Pulmonary artery endothelial cell (primary cell): ENCODE measurements around the gene MRPL47. TPM values are rescaled to one million over a fixed set of nuclear protein-coding genes. Genes with fewer than 3 reads are reported as not detected.
A peak's percentile ranks its signal among the peaks of the same experiment; 100 is the strongest.
"Not testable (repeated sequence)": the region's sequence is repeated elsewhere in the genome, so short reads cannot be mapped to it uniquely, and the experiment has no call there.

Source experiments
- DNase-seq: peaks from one replicate; pipeline ENCODE4 v3.0.0-alpha.2; 2011; ENCODE audit warnings: low read depth, low spot score
- total RNA-seq: library from RNA; depleted of rRNA; stranded (reverse); fragments of >200 nt; gene quantifications from 2 replicates; pipeline ENCODE4 v1.2.3, GENCODE V29; 2014

The MRPL47 gene
- total RNA-seq: 31.5 and 37.2 TPM in 2 replicates

DNA sequence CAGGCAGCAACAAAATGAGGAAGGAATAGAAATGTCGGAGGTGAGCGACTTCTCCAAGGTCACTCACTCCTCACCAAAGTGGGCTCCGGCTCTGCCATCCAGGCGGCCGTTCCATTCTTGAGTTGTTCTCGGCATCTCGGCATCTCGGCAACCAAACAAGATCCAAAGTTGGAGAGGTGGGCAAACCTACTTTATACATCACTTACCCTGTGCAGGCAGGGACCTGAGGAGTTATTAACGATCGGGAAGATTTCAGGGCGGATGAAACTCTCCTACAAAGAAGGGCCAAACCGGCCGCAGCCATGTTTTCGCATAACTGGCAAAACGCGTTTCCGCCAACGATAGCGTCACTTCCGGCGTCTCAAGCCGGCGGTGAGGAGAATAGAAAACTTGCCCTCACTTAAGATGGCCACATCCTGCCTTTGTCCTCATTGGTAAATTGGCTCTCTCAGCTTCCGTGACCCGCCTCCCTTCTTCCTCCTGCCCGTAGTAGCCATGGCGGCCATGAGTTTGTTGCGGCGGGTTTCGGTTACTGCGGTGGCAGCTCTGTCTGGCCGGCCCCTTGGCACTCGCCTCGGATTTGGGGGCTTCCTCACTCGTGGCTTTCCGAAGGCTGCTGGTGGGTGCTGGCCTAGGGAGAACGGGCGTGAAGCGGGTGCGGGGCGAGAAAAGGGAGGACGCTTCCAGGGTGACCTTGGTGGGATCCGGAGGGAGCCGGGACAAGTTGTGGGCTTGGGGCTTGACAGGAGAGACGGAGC lies at the start of gene MRPL47, which contains the start of gene NDUFB5:
Gene MRPL47 (minus strand): TSS at position 318 of the 758 bp plus-strand sequence. CDS start 14 bp downstream, at position 304.
Gene NDUFB5 (plus strand): TSS at position 474 of the 758 bp plus-strand sequence. CDS start 22 bp downstream, at position 496.
- DNase-seq: peak; percentile 95

GRCh38 chr3:179653096-179653797 lies 48.8 kb upstream of the MRPL47 start:
- peak; percentile 39 for DNase-seq

DNA sequence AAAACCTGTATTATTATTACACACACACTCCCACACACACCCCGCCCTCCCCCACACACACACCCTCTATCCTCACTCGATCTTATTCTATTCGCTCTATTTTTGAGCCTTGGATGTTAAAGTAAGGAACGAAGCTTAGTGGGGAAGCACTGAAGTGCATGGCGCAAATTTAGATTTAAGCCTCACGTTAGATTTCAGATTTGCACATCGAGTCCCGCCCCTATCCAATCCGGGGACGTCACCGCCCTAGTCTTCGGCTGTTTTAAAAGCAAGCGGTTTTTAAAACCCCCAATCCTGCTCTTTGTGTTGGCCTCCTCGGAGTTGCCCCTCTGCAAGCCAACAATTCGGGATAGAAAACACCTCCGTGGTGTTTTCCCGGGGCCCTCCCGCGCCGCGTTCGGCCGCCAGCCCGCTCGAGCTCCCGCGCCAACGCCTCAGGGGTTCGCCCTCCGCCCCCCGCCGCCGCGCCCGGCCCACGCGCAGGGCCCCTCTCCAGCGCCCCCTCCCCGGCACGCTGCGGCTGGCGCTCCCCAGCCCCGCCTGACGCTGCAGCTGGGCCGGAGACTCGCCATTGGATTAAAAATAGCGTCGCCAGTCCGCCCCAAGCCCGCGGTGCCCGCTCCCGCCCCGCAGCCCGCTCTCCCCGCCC lies 48.1 kb upstream of the MRPL47 start, which contains the start of gene USP13:
Gene USP13 (plus strand): TSS at position 594 of the 649 bp plus-strand sequence. CDS start 186 bp downstream, outside the sequence.
- peak; percentile 56 for DNase-seq

DNA sequence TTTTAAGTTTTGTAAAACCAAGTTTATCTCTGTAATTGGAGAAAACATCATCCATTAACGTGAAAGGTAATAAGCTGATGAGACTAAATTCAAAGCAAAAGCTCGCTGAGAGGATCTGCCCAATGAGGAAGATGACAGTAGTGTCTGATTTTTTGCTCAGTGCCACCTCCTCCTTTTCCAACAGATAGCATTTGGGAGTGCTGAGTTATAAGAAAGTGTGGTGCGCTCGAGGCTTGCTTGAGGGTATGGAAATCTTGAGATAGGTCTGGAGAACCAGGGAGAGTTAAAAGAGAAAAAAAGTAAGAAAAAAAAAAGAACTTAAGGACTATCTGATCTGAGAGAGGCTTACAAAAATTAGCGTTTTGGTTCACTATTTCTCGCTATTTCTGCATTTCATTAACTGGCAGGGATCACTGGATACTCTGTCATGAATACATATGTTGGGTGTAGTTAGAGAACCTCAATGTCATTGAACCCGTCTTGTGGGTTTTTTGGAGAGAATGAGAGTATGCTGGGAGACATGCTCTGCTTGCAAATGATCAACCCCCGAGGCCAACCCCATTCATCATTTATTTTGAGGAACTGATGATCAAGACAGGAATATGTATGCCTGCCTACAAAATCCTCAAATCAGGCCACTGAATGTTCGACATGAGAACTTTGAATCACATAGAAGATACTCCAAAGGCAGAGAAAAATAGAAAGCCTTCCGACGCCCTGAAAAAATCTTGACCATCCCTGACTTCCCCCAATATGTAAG lies 47.4 kb upstream of the MRPL47 start:
- no peak for DNase-seq

- DNase-seq: no peak
Measured at GRCh38 chr3:179646177-179646576, 41.7 kb upstream of the MRPL47 start.

- DNase-seq: not testable (repeated sequence)
Measured at GRCh38 chr3:179643837-179644236, 39.4 kb upstream of the MRPL47 start.

DNA sequence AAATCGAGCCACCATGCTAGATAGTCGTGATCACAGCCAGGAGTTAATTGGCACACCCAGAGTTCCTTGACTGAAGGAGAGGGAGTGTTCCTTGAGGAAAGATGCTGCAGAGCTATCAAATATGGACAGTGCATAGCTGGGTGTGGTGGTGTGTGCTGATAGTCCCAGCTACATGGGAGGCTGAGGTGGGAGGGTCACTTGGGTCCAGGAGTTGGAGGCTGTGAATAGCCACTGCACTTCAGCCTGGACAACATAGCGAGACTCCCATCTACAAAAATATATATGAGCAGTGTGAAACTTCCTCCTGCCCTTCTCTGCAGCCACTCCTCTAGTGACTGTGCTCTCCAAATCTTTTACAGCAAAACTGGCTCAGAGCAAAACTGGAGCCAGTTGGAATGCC lies 38.4 kb upstream of the MRPL47 start:
- DNase-seq: no peak

GRCh38 chr3:179640469-179640868 lies 36.0 kb upstream of the MRPL47 start:
- DNase-seq: no peak

DNA sequence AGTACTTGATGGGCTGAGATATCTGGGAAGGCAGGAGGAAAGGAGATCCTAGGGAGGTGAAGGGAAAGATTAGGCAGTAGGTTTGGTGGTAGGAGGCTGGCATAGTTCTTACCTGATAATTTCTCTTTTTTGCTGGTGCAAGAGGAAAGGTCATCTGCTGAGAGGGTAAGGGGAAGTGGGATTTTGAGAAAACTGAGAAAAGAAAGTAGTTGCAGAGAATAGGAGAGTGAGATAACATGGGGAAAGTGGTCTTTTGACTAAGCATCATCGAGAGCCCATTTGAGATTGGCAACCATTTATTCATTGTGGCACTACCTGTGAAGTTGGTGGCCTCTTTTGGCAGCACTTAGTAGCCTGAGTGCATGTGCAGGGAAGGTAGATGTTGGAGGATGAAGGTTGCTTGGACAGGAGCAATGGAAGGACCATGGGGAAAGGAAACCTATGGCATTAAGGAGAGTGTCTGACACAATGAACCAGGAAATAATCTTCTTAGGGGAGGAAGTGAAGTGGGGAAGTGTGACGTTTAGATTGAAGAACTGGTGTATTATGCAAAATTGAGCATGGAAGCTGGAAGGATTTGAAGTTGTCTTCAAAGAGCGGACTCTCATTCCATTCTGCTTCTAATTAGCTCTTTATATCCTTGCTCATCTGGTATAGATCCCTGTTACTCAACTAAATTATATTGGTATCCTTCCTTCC lies 26.5 kb upstream of the MRPL47 start:
- no peak for DNase-seq

DNA sequence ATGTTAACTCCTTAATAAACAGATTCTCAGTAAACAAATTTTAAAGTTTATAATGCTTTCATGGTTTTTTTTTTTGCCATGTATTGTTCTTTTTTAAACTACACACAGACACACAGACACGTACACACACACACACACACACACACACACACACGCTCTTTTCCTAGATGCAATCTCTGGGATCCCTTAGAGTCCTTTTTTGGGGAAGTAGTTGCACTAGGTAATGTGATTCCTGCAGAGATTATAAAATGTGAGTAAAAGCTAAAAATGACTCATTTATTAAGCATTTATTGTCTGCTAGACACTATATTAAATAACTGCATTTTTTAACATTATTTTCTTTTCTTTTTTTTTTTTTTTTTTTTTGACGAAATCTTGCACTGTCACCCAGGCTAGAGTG lies 20.0 kb upstream of the MRPL47 start:
- DNase-seq: no peak

DNA sequence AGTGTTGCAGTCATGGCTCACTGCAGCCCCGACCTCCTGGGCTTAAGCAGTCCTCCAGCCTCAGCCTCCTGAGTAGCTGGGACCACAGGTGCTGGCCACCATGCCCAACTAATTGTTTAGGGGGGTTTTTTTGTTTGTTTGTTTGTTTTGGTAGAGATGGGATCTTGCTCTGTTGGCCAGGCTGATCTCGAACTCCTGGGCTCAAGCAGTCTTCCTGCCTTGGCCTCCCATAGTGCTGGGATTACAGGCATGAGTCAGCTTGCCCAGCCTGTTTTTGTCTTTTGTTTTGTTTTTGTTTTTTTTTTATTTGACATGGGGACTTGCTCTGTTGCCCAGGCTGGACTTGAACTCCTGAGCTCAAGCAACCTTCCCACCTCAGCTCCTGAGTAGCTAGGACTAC lies 17.6 kb upstream of the MRPL47 start:
- DNase-seq: no peak

DNA sequence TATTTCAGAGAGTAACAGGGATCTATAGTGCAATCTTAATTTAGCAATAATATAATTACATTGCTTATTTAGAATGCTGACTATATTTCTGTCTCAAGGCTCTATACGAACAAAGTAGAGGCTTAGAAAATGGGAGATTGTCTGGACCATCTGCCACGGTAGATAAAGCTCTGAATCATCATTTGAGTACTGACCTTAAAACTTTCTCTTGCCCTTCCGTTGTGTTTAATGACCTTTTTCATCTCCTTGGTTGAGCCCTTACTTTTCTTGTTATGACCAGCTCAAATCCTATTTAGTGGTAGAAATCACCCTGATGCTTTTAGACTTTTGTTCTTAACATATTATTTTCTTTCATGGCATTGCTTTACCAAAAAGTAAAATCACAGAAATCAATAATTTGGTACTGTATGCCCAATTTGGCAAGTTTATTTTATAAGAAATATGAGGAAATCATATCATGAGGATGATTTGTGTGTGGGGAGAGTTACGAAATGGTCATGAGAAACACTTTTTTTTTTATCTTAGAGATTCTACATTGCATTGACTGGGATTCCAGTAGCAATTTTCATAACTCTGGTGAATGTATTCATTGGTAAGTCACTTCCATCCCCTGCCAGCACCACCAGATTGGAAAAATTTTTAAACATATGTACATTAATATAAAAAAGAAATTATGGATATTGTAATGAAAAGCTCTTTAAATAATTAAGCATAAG lies 11.2 kb upstream of the MRPL47 start:
- peak; percentile 50 for DNase-seq

DNA sequence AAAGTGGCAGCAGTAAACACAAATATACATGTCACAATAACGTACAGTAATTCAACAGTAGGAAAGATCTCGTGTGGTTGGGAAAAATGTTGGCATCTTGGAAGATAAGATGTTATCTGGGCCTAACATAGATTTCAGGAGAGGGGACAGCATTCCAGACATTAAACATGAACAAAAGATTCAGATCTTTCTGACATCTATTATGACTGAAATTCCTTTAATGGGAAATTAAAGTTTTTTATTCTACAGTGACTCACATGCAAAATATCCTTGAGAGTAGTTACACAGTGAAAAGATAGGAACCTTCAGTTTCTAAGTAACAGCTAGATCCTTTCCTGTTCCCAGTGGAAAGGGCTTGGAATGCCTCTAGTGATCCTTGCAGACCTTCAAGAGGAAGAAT lies 9.4 kb upstream of the MRPL47 start:
- peak; percentile 57 for DNase-seq

GRCh38 chr3:179610066-179610465 lies 5.6 kb upstream of the MRPL47 start:
- DNase-seq: no peak

- no peak for DNase-seq
Measured at GRCh38 chr3:179608931-179609720, 4.7 kb upstream of the MRPL47 start.

- no peak for DNase-seq
Measured at GRCh38 chr3:179606534-179607085, 2.2 kb upstream of the MRPL47 start.

- DNase-seq: no peak
Measured at GRCh38 chr3:179603831-179604230, 607 bp downstream of the MRPL47 start.

- DNase-seq: no peak
Measured at GRCh38 chr3:179603321-179603720, 1.1 kb downstream of the MRPL47 start.

DNA sequence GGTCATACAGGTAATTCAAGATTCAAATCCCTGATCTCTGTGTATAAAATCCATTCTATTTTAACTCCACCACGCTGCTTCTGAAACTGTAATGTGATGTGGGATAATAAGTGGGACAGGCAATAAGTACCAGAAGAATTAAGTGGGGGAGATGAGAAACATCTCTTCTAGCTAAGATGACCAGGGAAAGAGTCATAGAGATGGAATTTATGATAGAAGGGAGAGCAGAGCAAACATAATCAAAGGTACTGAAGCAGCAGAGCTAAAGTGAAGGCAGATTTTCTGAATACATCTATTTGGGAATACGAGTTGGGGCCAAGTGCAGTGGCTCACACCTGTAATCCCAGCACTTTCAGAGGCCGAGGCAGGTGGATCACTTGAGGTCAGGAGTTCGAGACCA lies 4.9 kb downstream of the MRPL47 start:
- no peak for DNase-seq
